GM23338 (cell line): ENCODE measurements around the gene KCNC4. TPM values are rescaled to one million over a fixed set of nuclear protein-coding genes. Genes with fewer than 3 reads are reported as not detected.

Experiments
- ATAC-seq: fragments of 200-7000 bp; cut with Tn5 transposase; 3 replicates; pipeline ENCODE4 v1.9.1; 2020
- DNase-seq: peaks from one replicate; pipeline ENCODE4 v3.0.0-alpha.2; 2015; ENCODE audit warnings: low spot score
- H2AFZ ChIP-seq: fragments of 200-600 bp; sonication (generic); 2 replicates; pipeline ENCODE4 v1.8.0; 2016; ENCODE audit warnings: antibody characterized with exemption, mild to moderate bottlenecking, moderate library complexity
- H3F3A ChIP-seq: fragments of 200-600 bp; sonication (generic); replicated peaks from 2 replicates; pipeline ENCODE4 v1.8.0; 2017; ENCODE audit warnings: antibody characterized with exemption, mixed run types, low read depth
- H3K27ac ChIP-seq: fragments of 200-600 bp; sonication (generic); 2 replicates; pipeline ENCODE4 v1.6.1; 2016; ENCODE audit warnings: low read depth
- H3K27me3 ChIP-seq: fragments of 200-600 bp; sonication (generic); 2 replicates; pipeline ENCODE4 v1.8.0; 2016; ENCODE audit warnings: mild to moderate bottlenecking, mixed run types, moderate library complexity; ENCODE audit not compliant: insufficient read depth
- H3K36me3 ChIP-seq: fragments of 200-600 bp; sonication (generic); 2 replicates; pipeline ENCODE4 v1.8.0; 2016; ENCODE audit warnings: mild to moderate bottlenecking; ENCODE audit not compliant: insufficient read depth
- H3K4me1 ChIP-seq: fragments of 200-600 bp; sonication (generic); 2 replicates; pipeline ENCODE4 v1.8.0; 2016; ENCODE audit warnings: mild to moderate bottlenecking, moderate library complexity; ENCODE audit not compliant: insufficient read depth
- H3K4me2 ChIP-seq: fragments of 200-600 bp; sonication (generic); 2 replicates; pipeline ENCODE4 v1.7.1; 2017; ENCODE audit warnings: mixed run types
- H3K4me3 ChIP-seq: fragments of 200-600 bp; sonication (generic); 2 replicates; pipeline ENCODE4 v1.6.1; 2016; ENCODE audit warnings: mixed run types
- H3K79me2 ChIP-seq: fragments of 200-600 bp; sonication (generic); replicated peaks from 2 replicates; pipeline ENCODE4 v1.8.0; 2017; ENCODE audit warnings: mild to moderate bottlenecking; ENCODE audit not compliant: insufficient read depth
- H3K9me2 ChIP-seq: fragments of 200-600 bp; sonication (generic); 2 replicates; pipeline ENCODE4 v1.8.0; 2017; ENCODE audit not compliant: insufficient read depth
- H4K20me1 ChIP-seq: fragments of 200-600 bp; sonication (generic); replicated peaks from 2 replicates; pipeline ENCODE4 v1.8.0; 2017; ENCODE audit warnings: mild to moderate bottlenecking; ENCODE audit not compliant: insufficient read depth
- H3K27ac Mint-ChIP-seq: 2 replicates; pipeline ENCODE4 v1.8.0; 2020; ENCODE audit warnings: inconsistent platforms, mild to moderate bottlenecking, moderate library complexity, mixed read lengths
- H3K27me3 Mint-ChIP-seq: 3 replicates; pipeline ENCODE4 v1.8.0; 2022; ENCODE audit warnings: low read depth, mild to moderate bottlenecking, moderate library complexity, mixed read lengths, inconsistent platforms; ENCODE audit not compliant: insufficient read depth, poor library complexity
- H3K36me3 Mint-ChIP-seq: 3 replicates; pipeline ENCODE4 v1.8.0; 2021; ENCODE audit warnings: low read depth, mild to moderate bottlenecking, inconsistent platforms, moderate library complexity, mixed read lengths
- H3K4me1 Mint-ChIP-seq: 3 replicates; pipeline ENCODE4 v1.8.0; 2020; ENCODE audit warnings: mild to moderate bottlenecking, inconsistent platforms, mixed read lengths
- H3K4me3 Mint-ChIP-seq: 3 replicates; pipeline ENCODE4 v1.8.0; 2021; ENCODE audit warnings: moderate library complexity, mild to moderate bottlenecking, inconsistent platforms, mixed read lengths
- H3K9me3 Mint-ChIP-seq: 3 replicates; pipeline ENCODE4 v1.8.0; 2020; ENCODE audit warnings: moderate library complexity, mild to moderate bottlenecking, inconsistent platforms, mixed read lengths
- CREB1 ChIP-seq: fragments of 250-450 bp; sonication (Bioruptor Pico); IDR thresholded peaks from 2 replicates; pipeline ENCODE4 v1.5.0; 2020; ENCODE audit warnings: low read depth, mild to moderate bottlenecking, moderate library complexity
- EZH2 ChIP-seq: fragments of 200-600 bp; sonication (generic); IDR thresholded peaks from one replicate; pipeline ENCODE4 v1.8.0; 2017; ENCODE audit warnings: antibody characterized with exemption, mild to moderate bottlenecking, low read depth; ENCODE audit not compliant: unreplicated experiment
- EZH2phosphoT487 ChIP-seq: fragments of 200-600 bp; sonication (generic); IDR thresholded peaks from one replicate; pipeline ENCODE4 v1.8.1; 2018; ENCODE audit warnings: antibody characterized with exemption; ENCODE audit not compliant: unreplicated experiment
- JUNB ChIP-seq: IDR thresholded peaks from one replicate; pipeline ENCODE4 v1.6.1; 2016; ENCODE audit warnings: antibody characterized with exemption; ENCODE audit not compliant: unreplicated experiment
- NANOG ChIP-seq: IDR thresholded peaks from 2 replicates; pipeline ENCODE4 v1.6.1; 2016; ENCODE audit warnings: antibody characterized with exemption, borderline replicate concordance
- POLR2AphosphoS5 ChIP-seq: IDR thresholded peaks from 2 replicates; pipeline ENCODE4 v1.6.1; 2016; ENCODE audit warnings: antibody characterized with exemption, low read depth
- REST ChIP-seq: IDR thresholded peaks from one replicate; pipeline ENCODE4 v1.6.1; 2018; ENCODE audit warnings: antibody characterized with exemption; ENCODE audit not compliant: unreplicated experiment
- STAT1 ChIP-seq: IDR thresholded peaks from one replicate; pipeline ENCODE4 v1.6.1; 2016; ENCODE audit warnings: antibody characterized with exemption; ENCODE audit not compliant: unreplicated experiment
- ZNF114 ChIP-seq: fragments of 250-450 bp; sonication (Bioruptor Pico); IDR thresholded peaks from 2 replicates; pipeline ENCODE4 v1.5.0; 2020; ENCODE audit warnings: mild to moderate bottlenecking, moderate library complexity
- ZNF331 ChIP-seq: fragments of 250-450 bp; sonication (Bioruptor Pico); IDR thresholded peaks from 2 replicates; pipeline ENCODE4 v1.5.0; 2020; ENCODE audit warnings: low read depth, mild to moderate bottlenecking, moderate library complexity
- polyA plus RNA-seq: library from polyadenylated mRNA; unstranded; fragments of >200 nt; fragmentation: Nextera tagmentation; extraction: Ambion mirVana; gene quantifications from 2 replicates; pipeline ENCODE4 v1.2.1, GENCODE V29; 2016
- total RNA-seq: library from RNA; depleted of rRNA; stranded (reverse); fragments of >200 nt; shearing (Covaris generic); gene quantifications from 2 replicates; pipeline ENCODE4 v1.2.3, GENCODE V29; 2014
- TF ChIP-seq, protein P1 (sequence below), 2 experiments: fragments of 200-600 bp in 1 of 2; sonication (generic) in 1 of 2; conservative IDR thresholded peaks; 2 replicates each; pipeline versions ENCODE4 v1.5.1 to v1.6.1; 2016 to 2017; ENCODE audit warnings: antibody characterized with exemption in 2 of 2, low read depth in 2 of 2, mild to moderate bottlenecking in 2 of 2, moderate library complexity in 1 of 2
- TF ChIP-seq, protein P2 (sequence below): IDR thresholded peaks from 2 replicates; pipeline ENCODE4 v1.6.1; 2016; ENCODE audit warnings: antibody characterized with exemption

Gene KCNC4
- total and polyA plus RNA-seq, 2 experiments from 2014 or later = 3.5 to 10.7 TPM

DNA sequence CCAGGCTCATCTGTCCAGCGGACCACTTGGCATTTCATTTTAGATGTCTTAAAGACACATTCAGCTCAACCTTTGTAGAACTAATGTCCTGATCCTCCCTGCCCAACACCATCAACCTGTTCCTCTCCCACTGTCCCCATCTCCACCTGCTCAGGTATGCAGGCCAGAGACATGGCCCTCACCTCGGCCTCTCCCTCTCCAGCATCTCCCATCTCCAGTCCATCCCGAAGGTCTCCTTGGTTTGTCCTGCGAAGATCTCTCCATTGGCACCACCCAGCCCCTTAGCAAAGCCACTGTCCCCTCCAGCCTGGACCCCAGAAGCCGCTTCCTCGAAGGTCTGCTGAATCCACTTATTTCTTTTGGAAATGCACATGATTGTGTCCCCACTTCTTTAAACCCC, 20.9 kb upstream of the KCNC4 start:
- Histone ChIP-seq H3K4me3 (no peak overlapping the region), H3K36me3 (no peaks in the 10 kb centered on the region), H3F3A (no peaks in the 10 kb centered on the region), H3K27ac (no peak overlapping the region), H3K79me2 (no peaks in the 10 kb centered on the region), H3K4me2 (no peak overlapping the region), H4K20me1 (no peaks in the 10 kb centered on the region), H3K4me1 (no peaks in the 10 kb centered on the region), H3K27me3 (no peaks in the 10 kb centered on the region), H3K9me2 (no peaks in the 10 kb centered on the region), H2AFZ (no peak overlapping the region)
- Mint-ChIP-seq H3K36me3 (no peaks in the 10 kb centered on the region), H3K4me3 (no peak overlapping the region), H3K4me1 (peaks cover 15% of the 10 kb centered on the region; the same call in 2 of the 3 replicates), H3K27ac (no peak overlapping the region), H3K27me3 (peaks cover 7% of the 10 kb centered on the region), H3K9me3 (no peaks in the 10 kb centered on the region)
- TF ChIP-seq ZNF114 (CRISPR knock-in tag) = no peak
- TF ChIP-seq EZH2 = no peak
- TF ChIP-seq NANOG = no peak
- no peak for TF ChIP-seq REST
- TF ChIP-seq STAT1 = no peak
- no peak for TF ChIP-seq JUNB
- TF ChIP-seq EZH2phosphoT487 = no peak
- TF ChIP-seq CREB1 (CRISPR knock-in tag) = no peak
- no peak for TF ChIP-seq POLR2AphosphoS5
- TF ChIP-seq, protein P1, sequence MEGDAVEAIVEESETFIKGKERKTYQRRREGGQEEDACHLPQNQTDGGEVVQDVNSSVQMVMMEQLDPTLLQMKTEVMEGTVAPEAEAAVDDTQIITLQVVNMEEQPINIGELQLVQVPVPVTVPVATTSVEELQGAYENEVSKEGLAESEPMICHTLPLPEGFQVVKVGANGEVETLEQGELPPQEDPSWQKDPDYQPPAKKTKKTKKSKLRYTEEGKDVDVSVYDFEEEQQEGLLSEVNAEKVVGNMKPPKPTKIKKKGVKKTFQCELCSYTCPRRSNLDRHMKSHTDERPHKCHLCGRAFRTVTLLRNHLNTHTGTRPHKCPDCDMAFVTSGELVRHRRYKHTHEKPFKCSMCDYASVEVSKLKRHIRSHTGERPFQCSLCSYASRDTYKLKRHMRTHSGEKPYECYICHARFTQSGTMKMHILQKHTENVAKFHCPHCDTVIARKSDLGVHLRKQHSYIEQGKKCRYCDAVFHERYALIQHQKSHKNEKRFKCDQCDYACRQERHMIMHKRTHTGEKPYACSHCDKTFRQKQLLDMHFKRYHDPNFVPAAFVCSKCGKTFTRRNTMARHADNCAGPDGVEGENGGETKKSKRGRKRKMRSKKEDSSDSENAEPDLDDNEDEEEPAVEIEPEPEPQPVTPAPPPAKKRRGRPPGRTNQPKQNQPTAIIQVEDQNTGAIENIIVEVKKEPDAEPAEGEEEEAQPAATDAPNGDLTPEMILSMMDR (conservative IDR thresholded peaks at IDR 0.05; ENCODE audit: low read depth in 2 of 2) = no peak
- TF ChIP-seq ZNF331 (CRISPR knock-in tag) = no peak
- TF ChIP-seq, protein P2, sequence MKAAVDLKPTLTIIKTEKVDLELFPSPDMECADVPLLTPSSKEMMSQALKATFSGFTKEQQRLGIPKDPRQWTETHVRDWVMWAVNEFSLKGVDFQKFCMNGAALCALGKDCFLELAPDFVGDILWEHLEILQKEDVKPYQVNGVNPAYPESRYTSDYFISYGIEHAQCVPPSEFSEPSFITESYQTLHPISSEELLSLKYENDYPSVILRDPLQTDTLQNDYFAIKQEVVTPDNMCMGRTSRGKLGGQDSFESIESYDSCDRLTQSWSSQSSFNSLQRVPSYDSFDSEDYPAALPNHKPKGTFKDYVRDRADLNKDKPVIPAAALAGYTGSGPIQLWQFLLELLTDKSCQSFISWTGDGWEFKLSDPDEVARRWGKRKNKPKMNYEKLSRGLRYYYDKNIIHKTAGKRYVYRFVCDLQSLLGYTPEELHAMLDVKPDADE = no peak
- ATAC-seq = no peak
- no peak for DNase-seq
